Measurements from ENCODE around the gene CYGB. TPM values are rescaled to one million over a fixed set of nuclear protein-coding genes. Genes with fewer than 3 reads are reported as not detected.

The CYGB gene
- total RNA-seq, 1 donor from 2014 or later = not detected

DNA sequence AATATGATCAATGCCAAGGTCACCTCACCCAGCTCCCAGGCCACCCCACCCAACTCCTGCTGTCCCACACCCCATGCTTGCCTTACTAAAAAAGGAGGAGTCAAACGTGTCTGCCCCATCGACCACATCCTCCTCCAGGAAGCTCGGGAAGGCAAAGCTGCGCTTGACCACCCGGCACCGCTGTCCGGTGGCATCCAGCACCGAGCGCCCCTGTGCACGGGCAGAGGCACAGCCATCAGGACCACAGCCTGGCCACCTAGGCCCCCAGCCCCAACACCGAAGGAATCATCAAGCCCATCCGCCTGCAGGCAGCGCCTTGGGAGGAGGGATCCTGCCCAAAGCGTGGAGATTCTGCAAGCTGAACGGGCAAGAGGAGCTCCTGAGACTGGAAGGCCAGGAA, 59.9 kb downstream of the CYGB start:
- intact Hi-C loops (cut with micrococcal nuclease) = no loop called here
- H3K27me3 Mint-ChIP-seq (ENCODE audit: insufficient read depth) = no peaks in the 10 kb centered on the region
- H3K9me3 Mint-ChIP-seq = no peaks in the 10 kb centered on the region
- DNase-seq (ENCODE audit: low spot score) = no peak
- peaks cover 28% of the 10 kb centered on the region for H3K36me3 Mint-ChIP-seq (ENCODE audit: low read depth)
- peaks cover 5% of the 10 kb centered on the region for H3K4me1 Mint-ChIP-seq (ENCODE audit: low read depth)
- no peak overlapping the region for H3K4me3 Mint-ChIP-seq
- H3K27ac Mint-ChIP-seq = no peak overlapping the region

Other genes with a start within 250 kb of the CYGB start
- gene QRICH2, start 229.4 kb downstream of the CYGB start, total RNA-seq = 2.7 and 3.3 TPM in 2 replicates
- 41.2 and 44.0 TPM in 2 replicates for gene PRPSAP1, start 183.8 kb downstream of the CYGB start, total RNA-seq
- gene SPHK1, start 153.1 kb downstream of the CYGB start, total RNA-seq = 16.5 and 17.8 TPM in 2 replicates
- 44.9 and 45.1 TPM in 2 replicates for gene UBE2O, start 84.6 kb downstream of the CYGB start, total RNA-seq
- gene AANAT, start 70.1 kb downstream of the CYGB start, total RNA-seq = not detected in 2 replicates
- 53.2 and 53.7 TPM in 2 replicates for gene RHBDF2, start 36.3 kb downstream of the CYGB start, total RNA-seq
- not detected in 2 replicates for gene PRCD, start 2.3 kb upstream of the CYGB start, total RNA-seq
- gene ST6GALNAC2, start 48.2 kb upstream of the CYGB start, total RNA-seq = not detected in 2 replicates
- 0.78 and 0.83 TPM in 2 replicates for gene ST6GALNAC1, start 106.0 kb upstream of the CYGB start, total RNA-seq
- 3.8 and 5.1 TPM in 2 replicates for gene MXRA7, start 173.3 kb upstream of the CYGB start, total RNA-seq
- 80.5 TPM in 2 replicates for gene JMJD6, start 188.9 kb upstream of the CYGB start, total RNA-seq
- 35.5 and 38.2 TPM in 2 replicates for gene METTL23, start 189.1 kb upstream of the CYGB start, total RNA-seq
- gene SRSF2, start 199.6 kb upstream of the CYGB start, total RNA-seq = 535 and 541 TPM in 2 replicates
- 16.6 and 17.1 TPM in 2 replicates for gene MFSD11, start 200.4 kb upstream of the CYGB start, total RNA-seq

Measured in activated T-helper 1 cell treated with anti-CD3 and anti-CD28 coated beads, Interleukin-12 subunit alpha, Interleukin-12 subunit beta, Interleukin-2, Interleukin-4 antibody, amounts not matched to agents 30 ng/mL and 10 ng/mL and 1 ng/mL, durations not matched to agents 14 hours and 24 hours and 36 hours (primary cell).